Glutamatergic neuron (in vitro differentiated cells): ENCODE data around the gene CEP112. TPM values are rescaled to one million over a fixed set of nuclear protein-coding genes. Genes with fewer than 3 reads are reported as not detected.

Experiments
- DNase-seq: peaks from one replicate; pipeline ENCODE4 v3.0.0; 2022
- H3K27ac Mint-ChIP-seq: one replicate; pipeline ENCODE4 v1.8.0; 2020; ENCODE audit warnings: mild to moderate bottlenecking, mixed read lengths, inconsistent platforms; ENCODE audit not compliant: unreplicated experiment
- H3K27me3 Mint-ChIP-seq: one replicate; pipeline ENCODE4 v1.8.0; 2020; ENCODE audit warnings: mild to moderate bottlenecking, moderate library complexity, mixed read lengths, inconsistent platforms; ENCODE audit not compliant: unreplicated experiment
- H3K36me3 Mint-ChIP-seq: one replicate; pipeline ENCODE4 v1.8.0; 2020; ENCODE audit warnings: mild to moderate bottlenecking, mixed read lengths, inconsistent platforms; ENCODE audit not compliant: unreplicated experiment
- H3K4me1 Mint-ChIP-seq: one replicate; pipeline ENCODE4 v1.8.0; 2020; ENCODE audit warnings: mild to moderate bottlenecking, low read depth, mixed read lengths, inconsistent platforms; ENCODE audit not compliant: unreplicated experiment
- H3K4me3 Mint-ChIP-seq: one replicate; pipeline ENCODE4 v1.8.0; 2020; ENCODE audit warnings: mild to moderate bottlenecking, mixed read lengths, inconsistent platforms; ENCODE audit not compliant: unreplicated experiment
- H3K9me3 Mint-ChIP-seq: one replicate; pipeline ENCODE4 v1.8.0; 2020; ENCODE audit warnings: mild to moderate bottlenecking, moderate library complexity, mixed read lengths, inconsistent platforms; ENCODE audit not compliant: unreplicated experiment
- total RNA-seq: library from RNA; stranded (reverse); fragmentation: NEBNext Ultra II Directional; extraction: Animal tissue kit (Norgen Biotek cat#: 25700); gene quantifications from one replicate; pipeline ENCODE4 v1.2.1, GENCODE V29; 2021; ENCODE audit not compliant: unreplicated experiment
- TF ChIP-seq, protein P1 (sequence below): fragments of 200-600 bp; sonication (generic); IDR thresholded peaks from one replicate; pipeline ENCODE4 v1.5.0; 2021; ENCODE audit not compliant: partially characterized antibody, unreplicated experiment

Gene CEP112
- total RNA-seq, 1 donor from 2014 or later: 8.5 TPM

DNA sequence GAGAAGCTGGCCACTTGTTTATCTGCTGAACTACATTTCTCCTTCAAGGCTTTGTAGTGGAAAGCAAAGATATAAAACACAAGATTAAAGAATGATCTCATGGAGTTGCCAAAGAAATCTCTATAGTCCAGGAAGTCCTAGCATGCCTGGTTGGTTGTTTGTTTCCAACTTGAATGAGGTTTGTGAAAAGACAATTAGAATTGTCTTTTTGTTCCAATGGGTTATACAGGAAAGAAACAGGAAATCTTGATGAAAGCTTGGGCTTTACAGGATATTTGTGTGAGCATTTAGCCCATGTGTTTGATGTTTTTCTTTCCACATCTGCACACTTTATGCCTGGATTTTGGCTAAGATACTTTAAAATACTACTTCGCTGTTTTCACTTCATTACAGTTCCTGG lies 273.4 kb downstream of the CEP112 start:
- Mint-ChIP-seq H3K36me3 (no peaks in the 10 kb centered on the region), H3K27ac (no peak overlapping the region), H3K27me3 (no peaks in the 10 kb centered on the region), H3K9me3 (no peaks in the 10 kb centered on the region), H3K4me3 (no peak overlapping the region), H3K4me1 (no peaks in the 10 kb centered on the region)
- TF ChIP-seq, protein P1, sequence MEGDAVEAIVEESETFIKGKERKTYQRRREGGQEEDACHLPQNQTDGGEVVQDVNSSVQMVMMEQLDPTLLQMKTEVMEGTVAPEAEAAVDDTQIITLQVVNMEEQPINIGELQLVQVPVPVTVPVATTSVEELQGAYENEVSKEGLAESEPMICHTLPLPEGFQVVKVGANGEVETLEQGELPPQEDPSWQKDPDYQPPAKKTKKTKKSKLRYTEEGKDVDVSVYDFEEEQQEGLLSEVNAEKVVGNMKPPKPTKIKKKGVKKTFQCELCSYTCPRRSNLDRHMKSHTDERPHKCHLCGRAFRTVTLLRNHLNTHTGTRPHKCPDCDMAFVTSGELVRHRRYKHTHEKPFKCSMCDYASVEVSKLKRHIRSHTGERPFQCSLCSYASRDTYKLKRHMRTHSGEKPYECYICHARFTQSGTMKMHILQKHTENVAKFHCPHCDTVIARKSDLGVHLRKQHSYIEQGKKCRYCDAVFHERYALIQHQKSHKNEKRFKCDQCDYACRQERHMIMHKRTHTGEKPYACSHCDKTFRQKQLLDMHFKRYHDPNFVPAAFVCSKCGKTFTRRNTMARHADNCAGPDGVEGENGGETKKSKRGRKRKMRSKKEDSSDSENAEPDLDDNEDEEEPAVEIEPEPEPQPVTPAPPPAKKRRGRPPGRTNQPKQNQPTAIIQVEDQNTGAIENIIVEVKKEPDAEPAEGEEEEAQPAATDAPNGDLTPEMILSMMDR: no peak
- no peak for DNase-seq

DNA sequence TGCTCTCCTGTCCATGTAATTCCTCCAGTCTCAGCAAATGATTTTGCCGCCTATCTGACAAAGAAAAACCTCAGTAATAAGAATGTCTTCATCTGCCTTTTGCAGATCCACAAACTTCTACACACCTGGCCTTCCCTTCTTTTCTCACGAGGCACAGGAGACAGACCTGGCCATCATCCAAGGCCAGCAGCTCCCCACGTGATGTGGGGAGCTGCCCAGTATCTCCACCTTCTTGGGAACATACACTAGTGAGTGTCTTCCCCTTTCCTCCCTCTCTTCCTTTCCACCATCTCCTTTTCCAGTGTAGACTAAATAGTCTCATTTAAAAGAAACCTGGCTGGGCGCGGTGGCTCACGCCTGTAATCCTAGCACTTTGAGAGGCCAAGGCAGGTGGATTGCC lies 274.4 kb downstream of the CEP112 start:
- H3K27ac Mint-ChIP-seq: no peak overlapping the region
- no peaks in the 10 kb centered on the region for H3K9me3 Mint-ChIP-seq
- no peaks in the 10 kb centered on the region for H3K36me3 Mint-ChIP-seq
- TF ChIP-seq, protein P1: no peak
- no peaks in the 10 kb centered on the region for H3K27me3 Mint-ChIP-seq
- no peaks in the 10 kb centered on the region for H3K4me1 Mint-ChIP-seq
- no peak for DNase-seq
- H3K4me3 Mint-ChIP-seq: no peak overlapping the region

DNA sequence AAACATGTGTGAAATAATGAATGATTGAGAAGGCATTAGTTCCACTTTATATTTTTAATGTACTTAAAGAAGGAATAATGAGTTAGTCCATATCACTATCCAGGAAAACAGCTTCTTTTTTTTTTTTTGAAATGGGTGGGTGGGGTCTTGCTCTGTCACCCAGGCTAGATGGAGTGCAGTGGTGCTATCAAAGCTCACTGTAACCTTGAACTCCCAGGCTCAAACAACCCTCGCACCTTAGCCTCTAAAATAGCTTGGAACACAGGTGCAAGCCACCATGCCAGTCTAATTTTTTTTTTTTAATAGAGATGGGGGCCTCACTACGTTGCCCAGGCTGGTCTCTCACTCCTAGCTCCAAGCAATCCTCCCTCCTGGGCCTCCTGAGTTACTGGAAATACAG lies 275.5 kb downstream of the CEP112 start:
- Mint-ChIP-seq H3K27ac (no peak overlapping the region), H3K36me3 (no peaks in the 10 kb centered on the region), H3K4me3 (no peak overlapping the region), H3K4me1 (no peaks in the 10 kb centered on the region), H3K27me3 (no peaks in the 10 kb centered on the region), H3K9me3 (no peaks in the 10 kb centered on the region)
- no peak for DNase-seq
- TF ChIP-seq, protein P1: no peak

DNA sequence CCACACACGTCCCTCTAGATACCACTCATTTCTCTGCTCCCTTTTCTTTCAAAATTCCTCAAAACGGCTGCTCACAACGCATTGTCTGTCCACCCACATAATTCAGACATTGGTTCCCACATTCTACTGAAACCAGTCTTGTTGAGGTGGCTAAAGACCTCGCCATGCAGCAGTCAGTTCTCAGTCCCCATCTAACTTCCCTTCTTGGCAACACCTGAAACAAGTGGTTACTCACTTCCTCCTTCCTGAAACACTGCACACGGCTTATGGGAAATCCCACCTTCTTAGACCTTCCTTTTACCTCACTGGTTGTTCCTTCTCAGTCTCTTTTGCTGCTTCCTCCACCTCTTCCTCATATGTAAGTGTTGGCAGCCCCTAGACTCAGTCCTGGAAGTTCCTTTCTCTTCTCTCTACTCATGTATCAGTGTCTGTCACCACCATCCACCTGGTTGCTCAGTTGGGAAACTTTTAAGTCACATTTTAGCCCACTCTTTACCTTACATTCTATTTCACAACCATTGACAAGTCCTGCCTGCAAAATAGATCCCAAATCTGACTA lies 277.1 kb downstream of the CEP112 start:
- H3K36me3 Mint-ChIP-seq: no peaks in the 10 kb centered on the region
- no peak overlapping the region for H3K4me3 Mint-ChIP-seq
- peaks cover 3% of the 10 kb centered on the region for H3K9me3 Mint-ChIP-seq
- H3K27ac Mint-ChIP-seq: no peak overlapping the region
- no peak for DNase-seq
- no peaks in the 10 kb centered on the region for H3K27me3 Mint-ChIP-seq
- no peaks in the 10 kb centered on the region for H3K4me1 Mint-ChIP-seq
- TF ChIP-seq, protein P1: no peak

DNA sequence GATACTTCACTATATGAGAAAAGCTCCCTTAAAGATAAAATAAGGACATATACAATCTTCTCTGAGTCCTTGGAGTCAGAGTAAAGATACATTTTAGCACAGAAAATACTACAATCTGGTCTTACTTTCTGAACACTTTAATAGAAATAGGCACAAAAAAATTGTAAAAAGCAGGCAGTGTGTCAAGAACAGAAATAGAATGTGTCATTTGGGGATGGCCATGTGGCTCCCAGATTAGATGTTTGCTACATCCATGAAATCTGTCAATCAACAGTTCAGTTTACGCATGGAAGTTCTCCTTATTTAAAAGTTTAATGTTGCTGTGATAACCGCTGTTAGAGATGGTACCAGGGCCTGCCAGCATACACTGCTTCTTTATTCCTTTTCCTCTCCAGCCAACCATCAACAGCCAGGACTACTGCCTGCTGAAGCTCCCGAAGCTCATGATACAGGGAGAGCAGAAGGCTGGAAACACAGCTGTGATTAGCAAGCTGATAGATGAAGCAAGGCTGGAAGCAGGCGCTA lies 278.5 kb downstream of the CEP112 start:
- TF ChIP-seq, protein P1: no peak
- no peaks in the 10 kb centered on the region for H3K27me3 Mint-ChIP-seq
- H3K4me1 Mint-ChIP-seq: no peaks in the 10 kb centered on the region
- no peak overlapping the region for H3K27ac Mint-ChIP-seq
- peaks cover 3% of the 10 kb centered on the region for H3K9me3 Mint-ChIP-seq
- H3K4me3 Mint-ChIP-seq: no peak overlapping the region
- no peak for DNase-seq
- no peaks in the 10 kb centered on the region for H3K36me3 Mint-ChIP-seq
